GM21390 (cell line): ENCODE results near the gene PACC1.

Experiments used
- ATAC-seq: cut with Tn5 transposase; IDR thresholded peaks from one replicate; pipeline ENCODE4 v1.9.1; 2021; ENCODE audit not compliant: unreplicated experiment

The PACC1 gene

GRCh38 chr1:212414328-212415106, at the start of gene PACC1:
Gene PACC1 (minus strand): TSS chr1:212414886. CDS start chr1:212414757, 129 bp downstream.
- peak; percentile 98 for ATAC-seq

GRCh38 chr1:212463565-212464285, 49.0 kb upstream of the PACC1 start:
- no peak for ATAC-seq

DNA sequence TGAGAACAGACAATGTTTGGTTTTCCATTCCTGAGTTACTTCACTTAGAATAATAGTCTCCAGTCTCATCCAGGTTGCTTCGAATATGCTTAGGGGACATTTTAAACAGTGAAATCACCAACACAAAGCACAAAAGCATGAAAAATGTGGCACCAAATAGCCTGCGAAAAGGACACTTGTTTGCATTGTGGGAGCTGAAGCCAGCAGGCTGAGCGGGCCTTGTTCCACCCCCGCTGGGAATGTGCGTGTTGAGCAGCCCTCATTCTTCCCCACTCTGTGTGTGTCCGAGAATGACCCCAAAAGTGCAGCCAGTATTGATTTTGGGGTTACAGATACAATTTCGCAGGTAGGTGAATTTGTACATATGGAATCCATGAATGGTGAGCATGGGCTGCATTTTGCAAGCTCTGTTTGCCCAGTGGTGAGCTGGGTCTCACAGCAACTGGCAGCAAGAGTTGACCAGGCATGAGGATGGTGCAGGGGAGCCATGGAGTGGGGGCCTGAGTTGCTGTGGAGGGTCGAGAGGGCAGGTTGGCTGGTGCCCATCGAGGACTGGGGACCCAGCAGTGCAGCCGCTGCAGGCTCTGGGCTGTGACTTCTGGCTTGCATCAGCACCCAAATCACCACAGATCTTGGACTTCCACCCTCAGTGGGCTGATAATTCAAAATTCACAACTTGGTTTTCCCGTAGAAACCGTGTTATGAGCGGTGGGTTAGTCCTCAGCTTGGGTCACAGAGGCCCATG, 47.4 kb upstream of the PACC1 start:
- no peak for ATAC-seq

- ATAC-seq: no peak
These were observed 45.7 kb upstream of the PACC1 start for GRCh38 chr1:212460376-212460775.

GRCh38 chr1:212459656-212460055, 45.0 kb upstream of the PACC1 start:
- ATAC-seq: no peak

- no peak for ATAC-seq
These were observed 44.1 kb upstream of the PACC1 start for GRCh38 chr1:212458817-212459216.

DNA sequence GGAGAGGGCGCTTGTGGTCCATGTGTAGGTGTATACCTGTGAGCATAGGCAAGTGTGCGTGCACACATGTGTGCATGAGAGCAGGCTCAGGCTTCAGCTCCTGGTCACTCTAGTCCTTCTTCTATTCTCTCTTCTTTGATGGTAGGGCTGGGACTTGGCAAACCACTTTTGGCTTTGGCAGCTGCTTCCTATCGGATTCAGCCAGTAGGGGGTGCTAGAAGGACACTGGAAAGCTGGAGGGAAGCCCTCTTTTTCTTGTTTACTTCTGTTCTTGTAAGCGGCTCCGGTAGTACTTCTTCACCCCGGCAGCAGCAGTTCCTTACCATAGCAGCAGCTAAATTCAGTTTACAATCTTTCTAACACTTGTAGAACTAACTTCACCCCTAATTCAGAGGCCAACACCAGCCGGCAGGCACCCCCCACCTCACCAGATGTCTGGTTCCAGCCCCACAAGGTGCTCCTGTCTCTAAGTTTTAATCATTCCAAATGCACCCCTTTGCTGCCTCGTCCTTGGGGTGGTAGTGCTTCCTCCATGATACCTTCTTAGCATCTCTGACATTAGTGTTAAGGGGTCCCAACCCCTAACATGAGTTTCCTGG, 43.2 kb upstream of the PACC1 start:
- ATAC-seq: no peak

DNA sequence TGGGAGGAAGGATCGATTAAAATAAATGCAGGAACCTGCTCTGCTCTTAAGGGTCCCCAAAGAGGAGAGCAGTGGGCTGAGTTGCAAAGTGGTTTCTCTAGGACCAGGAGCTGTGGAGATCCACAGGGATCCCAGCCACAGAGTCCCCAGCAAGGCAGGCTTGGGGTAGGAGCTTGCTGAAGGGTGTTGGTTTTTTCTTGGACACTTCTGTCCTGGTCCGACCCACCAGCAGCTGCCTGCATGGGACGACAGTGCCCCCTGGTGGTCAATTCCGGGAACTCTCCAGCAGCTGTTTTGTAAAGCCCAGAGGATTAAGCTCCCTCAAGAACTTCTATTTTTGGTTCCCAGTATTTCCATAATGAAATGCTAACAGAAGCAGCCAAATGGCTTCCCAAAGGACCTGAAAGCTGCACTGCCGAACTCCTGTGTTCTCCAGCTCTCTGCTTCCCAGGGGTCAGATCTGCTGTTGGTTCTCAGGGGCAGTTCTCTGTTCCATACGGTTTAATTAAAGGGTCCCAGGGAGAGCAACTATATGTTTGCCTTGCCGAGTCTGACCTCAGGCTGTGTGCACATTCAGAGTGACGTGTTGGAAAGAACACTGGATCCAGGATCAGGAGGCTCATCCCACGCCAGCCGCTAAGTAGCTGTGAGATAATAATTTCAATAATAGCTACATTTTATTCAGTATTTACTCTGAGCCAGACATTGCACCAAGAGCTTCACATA, 41.3 kb upstream of the PACC1 start:
- ATAC-seq: peak; percentile 68

DNA sequence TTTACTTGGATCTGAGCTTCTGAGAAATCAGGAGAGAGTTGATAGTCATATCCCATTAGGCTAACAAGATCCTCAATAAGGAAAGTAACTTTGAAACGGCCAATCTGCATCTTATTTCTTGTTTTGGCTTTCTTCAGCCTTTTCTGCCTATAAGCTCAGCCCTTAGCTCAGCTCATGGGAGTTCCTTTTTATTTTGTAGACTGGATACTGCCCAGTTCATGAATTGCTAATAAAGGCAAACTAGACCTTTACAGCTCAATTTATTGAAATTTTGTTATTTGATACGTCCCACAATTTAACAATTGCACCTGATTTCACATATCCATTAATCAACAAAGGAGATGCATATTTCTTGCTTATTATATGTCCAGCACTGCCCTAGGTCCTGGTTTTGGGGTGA, 40.7 kb upstream of the PACC1 start:
- ATAC-seq: no peak

GRCh38 chr1:212454741-212455140, 40.1 kb upstream of the PACC1 start:
- no peak for ATAC-seq

GRCh38 chr1:212453156-212453857, 38.6 kb upstream of the PACC1 start:
- ATAC-seq: no peak

DNA sequence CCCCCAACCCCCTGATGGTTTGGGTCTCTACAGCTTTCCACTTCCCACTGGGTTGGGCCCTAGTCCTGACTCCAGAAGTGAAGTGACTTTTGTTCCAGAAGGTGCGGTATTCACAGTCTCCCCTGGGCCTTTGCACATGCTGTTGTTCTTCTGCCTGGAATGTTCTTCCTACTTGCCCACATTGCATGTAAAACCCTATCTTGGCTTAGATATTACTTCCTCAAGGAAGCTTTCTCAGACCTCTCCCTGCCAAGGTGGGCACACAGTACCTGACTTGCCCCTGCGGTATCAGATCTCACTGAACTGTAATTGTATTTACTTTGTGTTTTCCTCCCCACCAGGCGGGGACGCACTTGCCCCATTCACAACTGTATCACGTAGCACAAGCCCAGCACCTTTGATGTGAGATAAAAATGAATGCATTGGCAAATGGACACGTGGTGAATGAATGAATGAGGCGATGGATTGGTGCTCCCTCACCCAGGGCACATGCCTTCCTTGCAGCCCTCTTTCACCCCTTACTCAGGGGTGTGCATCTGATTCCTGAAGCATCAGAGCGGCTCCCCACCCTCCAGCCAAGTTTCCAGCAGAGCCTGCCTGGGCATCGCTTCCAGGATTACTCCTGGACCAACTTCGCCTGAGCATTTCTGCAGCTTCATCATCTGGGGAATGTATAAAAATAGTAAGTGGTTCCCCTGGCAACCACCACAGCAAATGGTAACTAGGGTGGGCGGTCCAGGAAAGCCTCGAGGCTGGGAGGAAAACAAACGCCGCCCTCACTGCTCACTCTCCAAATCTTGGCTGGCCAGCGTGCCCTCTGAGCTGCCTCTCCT, 37.9 kb upstream of the PACC1 start:
- no peak for ATAC-seq

DNA sequence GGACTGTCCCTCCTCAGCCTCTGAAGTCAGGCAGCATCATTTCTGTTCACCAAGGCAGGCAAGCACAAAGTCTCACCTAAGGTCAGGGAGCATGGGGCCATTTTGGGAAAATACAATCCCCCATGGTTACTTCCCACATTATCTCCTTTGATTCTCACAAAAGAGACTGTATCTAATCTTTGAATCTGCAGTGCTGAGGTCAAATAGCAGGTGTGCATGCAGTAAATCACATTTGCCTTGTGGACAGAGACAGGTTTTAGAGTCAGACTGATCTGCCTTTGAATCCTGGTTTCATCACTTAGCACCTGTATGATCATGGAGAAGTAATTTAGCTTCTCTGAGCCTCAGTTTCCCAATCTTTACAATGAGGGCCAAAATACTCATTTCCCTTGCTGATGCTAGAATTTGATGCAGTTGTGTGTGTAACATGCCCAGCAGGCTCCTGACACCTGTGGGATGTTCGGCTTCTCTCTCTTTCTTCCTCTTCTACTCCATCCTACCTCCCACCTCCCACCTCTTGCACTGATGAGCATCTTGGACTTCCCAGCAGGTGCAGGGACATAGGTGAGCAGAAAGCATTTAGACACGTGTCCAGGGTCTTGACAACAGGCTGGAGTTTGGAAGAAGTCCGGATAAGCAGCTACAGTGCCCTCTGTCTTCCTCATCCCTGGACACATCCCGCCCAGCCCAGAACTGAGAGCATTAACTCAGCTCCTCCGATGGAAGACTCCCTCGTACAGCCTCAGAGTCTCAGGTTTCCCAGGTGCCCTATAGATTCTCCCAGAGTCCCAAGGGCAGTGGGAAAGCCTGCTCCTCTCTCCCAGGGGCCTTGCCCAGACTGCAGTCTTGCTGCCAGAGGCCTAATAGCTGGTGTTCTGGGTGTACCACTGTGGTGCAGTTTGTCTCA, 37.0 kb upstream of the PACC1 start:
- ATAC-seq: no peak

DNA sequence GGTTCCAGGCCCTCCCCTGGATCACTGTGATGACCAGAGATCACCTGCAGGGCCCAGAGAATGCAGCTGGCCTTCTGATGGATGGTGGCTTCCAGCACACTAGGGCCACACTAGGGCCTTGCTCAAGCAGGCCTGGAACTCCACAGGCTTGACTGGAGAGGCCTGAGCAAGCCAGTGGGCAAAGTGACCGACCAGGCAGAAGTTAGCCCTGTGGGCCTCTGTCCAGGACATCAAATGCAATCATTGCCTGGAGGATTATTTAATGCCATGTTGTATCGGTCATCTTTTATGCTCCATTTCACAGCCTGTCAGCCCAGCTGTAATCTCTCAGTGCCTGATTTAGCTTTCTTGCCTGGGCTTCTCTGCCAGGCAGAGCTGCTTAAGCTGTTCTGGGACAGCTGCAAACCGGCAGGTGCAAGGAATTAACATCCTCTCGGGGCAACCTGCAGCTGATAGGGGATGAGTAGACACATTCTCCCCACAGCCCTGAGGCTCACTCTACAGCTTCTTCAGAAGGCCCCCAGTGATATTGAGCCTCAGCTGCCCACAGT, 35.7 kb upstream of the PACC1 start:
- no peak for ATAC-seq

- ATAC-seq: no peak
These were observed 32.8 kb upstream of the PACC1 start for GRCh38 chr1:212447478-212447877.

GRCh38 chr1:212446333-212446732, 31.6 kb upstream of the PACC1 start:
- ATAC-seq: no peak

DNA sequence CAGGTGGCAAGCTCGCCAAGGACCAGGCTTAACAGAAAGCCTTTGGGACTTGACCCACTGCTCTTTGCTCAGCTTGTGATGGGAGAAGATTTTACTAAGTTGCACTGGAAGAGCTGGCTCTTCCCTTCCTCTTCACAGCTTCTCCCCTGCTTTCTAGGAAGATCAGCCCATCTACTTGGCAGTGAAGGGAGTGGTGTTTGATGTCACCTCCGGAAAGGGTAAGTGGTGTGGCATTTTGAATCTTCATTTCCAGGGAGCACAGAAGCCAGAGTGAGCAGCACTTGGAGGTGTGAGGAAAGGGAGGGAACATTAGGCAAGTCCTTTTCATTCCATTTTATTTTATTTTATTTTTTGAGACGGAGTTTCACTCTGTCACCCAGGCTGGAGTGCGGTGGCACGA, 27.7 kb upstream of the PACC1 start:
- ATAC-seq: no peak

- no peak for ATAC-seq
These were observed 25.7 kb upstream of the PACC1 start for GRCh38 chr1:212440419-212440818.
